Breast epithelium (tissue), 4 donors: Measurements from ENCODE around the gene P2RX3. TPM values are rescaled to one million over a fixed set of nuclear protein-coding genes. Genes with fewer than 3 reads are reported as not detected.

Source experiments
- DNase-seq, 2 donors: peaks; one replicate each; pipeline ENCODE4 v3.0.0-alpha.2; 2019; ENCODE audit warnings: low spot score in 2 of 2
- H3K27ac ChIP-seq, 2 donors: fragments of 200-600 bp; sonication (generic) in 1 of 2; one replicate each; pipeline ENCODE4 v1.5.1; 2016 to 2019; ENCODE audit warnings: mild to moderate bottlenecking in 1 of 2
- H3K27me3 ChIP-seq, 2 donors: fragments of 200-600 bp; sonication (generic) in 1 of 2; one replicate each; pipeline versions ENCODE4 v1.5.1 to v1.6.0; 2017 to 2019; ENCODE audit warnings: control low read depth in 1 of 2, mild to moderate bottlenecking in 1 of 2
- H3K36me3 ChIP-seq: fragments of 200-600 bp; one replicate; pipeline ENCODE4 v1.5.1; 2019
- H3K4me1 ChIP-seq, 2 donors: fragments of 200-600 bp; sonication (generic); one replicate each; pipeline ENCODE4 v1.5.1; 2016 to 2019; ENCODE audit warnings: control low read depth in 1 of 2
- H3K4me3 ChIP-seq, 3 donors: fragments of 200-600 bp; sonication (generic); 1 replicate in 2 of 3; 2 replicates in 1 of 3; pipeline ENCODE4 v1.5.1; 2016 to 2019; ENCODE audit warnings: mild to moderate bottlenecking in 3 of 3, moderate library complexity in 2 of 3
- H3K9me3 ChIP-seq, 2 donors: fragments of 200-600 bp; sonication (generic) in 1 of 2; one replicate each; pipeline ENCODE4 v1.5.1; 2016 to 2019; ENCODE audit warnings: control low read depth in 1 of 2
- CTCF ChIP-seq, 3 donors: fragments of 450-650 bp; IDR thresholded peaks; one replicate each; pipeline ENCODE4 v1.5.1; 2016 to 2017; ENCODE audit warnings: antibody characterized with exemption in 3 of 3, mild to moderate bottlenecking in 3 of 3, moderate library complexity in 3 of 3
- POLR2A ChIP-seq: fragments of 450-650 bp; IDR thresholded peaks from one replicate; pipeline ENCODE4 v1.6.1; 2016; ENCODE audit warnings: antibody characterized with exemption, mild to moderate bottlenecking, moderate library complexity
- POLR2AphosphoS5 ChIP-seq, 3 donors: sonication (generic); formaldehyde crosslinking; IDR thresholded peaks; one replicate each; pipeline ENCODE4 v1.6.1; 2017; ENCODE audit warnings: antibody characterized with exemption in 3 of 3
- intact Hi-C: fragments of 100-400 bp; cut with DNase I; formaldehyde crosslinking; loops from one replicate; pipeline ENCODE4 v1.15.1; 2023; ENCODE audit warnings: low total_unique reads
- total RNA-seq, 3 donors: library from RNA; depleted of rRNA; stranded (reverse); fragments of >200 nt; gene quantifications; one replicate each; pipeline ENCODE4 v1.1.0, GENCODE V29; 2016

The P2RX3 gene
- total RNA-seq, 3 donors from 2014 or later, result not detected

GRCh38 chr11:57370251-57370650 is 32.1 kb downstream of the P2RX3 start:
- H3K9me3 ChIP-seq, result no peaks in the 10 kb centered on the region
- H3K27me3 ChIP-seq, result no peaks in the 10 kb centered on the region
- H3K4me1 ChIP-seq, result no peaks in the 10 kb centered on the region
- H3K27ac ChIP-seq, result no peak overlapping the region
- no peak overlapping the region for H3K4me3 ChIP-seq
- no peaks in the 10 kb centered on the region for H3K36me3 ChIP-seq
- TF ChIP-seq POLR2AphosphoS5 (IDR thresholded peaks at IDR 0.05) (no peak), POLR2A (no peak), CTCF (IDR thresholded peaks at IDR 0.05) (no peak)
- intact Hi-C loops, result no loop called here
- DNase-seq, result no peak

GRCh38 chr11:57370941-57371340 is 32.8 kb downstream of the P2RX3 start:
- TF ChIP-seq POLR2AphosphoS5 (IDR thresholded peaks at IDR 0.05) (no peak), CTCF (IDR thresholded peaks at IDR 0.05) (no peak), POLR2A (no peak)

GRCh38 chr11:57373146-57373545 is 35.0 kb downstream of the P2RX3 start:
- H3K36me3 ChIP-seq, result no peaks in the 10 kb centered on the region
- H3K27me3 ChIP-seq, result peaks cover 0 to 9% of the 10 kb centered on the region in 2 donors
- H3K4me3 ChIP-seq, result no peak overlapping the region
- no peaks in the 10 kb centered on the region for H3K4me1 ChIP-seq
- no peak for DNase-seq
- intact Hi-C loops, result no loop called here
- H3K27ac ChIP-seq, result no peak overlapping the region
- no peak for TF ChIP-seq POLR2AphosphoS5 (IDR thresholded peaks at IDR 0.05)
- no peak for TF ChIP-seq CTCF (IDR thresholded peaks at IDR 0.05)
- TF ChIP-seq POLR2A, result no peak
- no peaks in the 10 kb centered on the region for H3K9me3 ChIP-seq

More at GRCh38 chr11:57370941-57371340, 32.8 kb downstream of the P2RX3 start:
- DNase-seq, result no peak
- Histone ChIP-seq H3K4me3 (no peak overlapping the region), H3K27me3 (no peaks in the 10 kb centered on the region), H3K4me1 (no peaks in the 10 kb centered on the region), H3K36me3 (no peaks in the 10 kb centered on the region), H3K9me3 (no peaks in the 10 kb centered on the region), H3K27ac (no peak overlapping the region)
- intact Hi-C loops, result no loop called here

GRCh38 chr11:57374966-57375365 is 36.8 kb downstream of the P2RX3 start:
- Histone ChIP-seq H3K27ac (no peak overlapping the region), H3K27me3 (peaks cover 0 to 9% of the 10 kb centered on the region in 2 donors), H3K4me3 (no peak overlapping the region), H3K4me1 (no peaks in the 10 kb centered on the region), H3K36me3 (no peaks in the 10 kb centered on the region), H3K9me3 (no peaks in the 10 kb centered on the region)
- intact Hi-C loops, result no loop called here
- no peak for DNase-seq
- no peak for TF ChIP-seq POLR2AphosphoS5 (IDR thresholded peaks at IDR 0.05)
- TF ChIP-seq CTCF (IDR thresholded peaks at IDR 0.05), result no peak
- no peak for TF ChIP-seq POLR2A

GRCh38 chr11:57375490-57375889 is 37.3 kb downstream of the P2RX3 start:
- intact Hi-C loops, result no loop called here
- no peak for DNase-seq
- H3K36me3 ChIP-seq, result no peaks in the 10 kb centered on the region
- H3K4me1 ChIP-seq, result no peaks in the 10 kb centered on the region
- TF ChIP-seq POLR2A (no peak), POLR2AphosphoS5 (IDR thresholded peaks at IDR 0.05) (no peak), CTCF (IDR thresholded peaks at IDR 0.05) (no peak)
- H3K27ac ChIP-seq, result no peak overlapping the region
- no peak overlapping the region for H3K4me3 ChIP-seq
- no peaks in the 10 kb centered on the region for H3K9me3 ChIP-seq
- H3K27me3 ChIP-seq, result peaks cover 0 to 9% of the 10 kb centered on the region in 2 donors
